Measurements from ENCODE around the gene PCDHB10. TPM values are rescaled to one million over a fixed set of nuclear protein-coding genes. Genes with fewer than 3 reads are reported as not detected.

The PCDHB10 gene
- polyA plus RNA-seq, 1 donor (not counting 4 experiments of a cell fraction or from before 2014, with no cell fraction given), result 0.07 TPM

DNA sequence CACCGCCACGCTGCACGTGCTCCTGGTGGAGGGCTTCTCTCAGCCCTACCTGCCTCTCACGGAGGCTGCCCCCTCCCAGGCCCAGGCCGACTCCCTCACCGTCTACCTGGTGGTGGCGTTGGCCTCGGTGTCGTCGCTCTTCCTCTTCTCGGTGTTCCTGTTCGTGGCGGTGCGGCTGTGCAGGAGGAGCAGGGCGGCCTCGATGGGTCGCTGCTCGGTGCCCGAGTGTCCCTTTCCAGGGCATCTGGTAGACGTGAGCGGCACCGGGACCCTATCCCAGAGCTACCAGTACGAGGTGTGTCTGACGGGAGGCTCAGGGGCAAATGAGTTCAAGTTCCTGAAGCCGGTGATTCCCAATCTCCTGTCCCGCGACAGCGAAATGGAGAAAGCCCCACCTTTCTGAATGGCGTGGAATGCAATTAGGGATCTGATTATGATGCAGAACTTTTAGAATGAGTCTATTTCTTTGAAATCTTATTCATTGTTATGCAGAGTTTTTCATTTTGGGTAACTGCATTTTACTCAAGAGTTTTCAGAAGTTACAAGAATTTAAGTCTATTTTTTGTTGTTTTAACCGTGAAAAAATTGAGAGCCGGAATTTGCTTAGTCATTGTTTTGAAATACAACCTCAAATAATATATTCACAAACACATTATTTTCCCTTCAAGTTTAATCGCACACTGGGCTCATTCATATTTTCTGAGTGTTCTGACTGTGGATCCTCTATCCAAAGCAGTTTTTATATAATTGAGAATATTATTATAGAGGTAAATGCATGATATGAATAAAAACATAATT lies 44.6 kb downstream of the PCDHB10 start:
- dilution Hi-C loops (cut with MboI; ENCODE audit: extremely low pct_ligation_motif_present, low sequenced_read_pairs), result no loop called here

GRCh38 chr5:141241496-141241895 lies 49.3 kb downstream of the PCDHB10 start:
- FAIRE-seq (no peak), DNase-seq (ENCODE audit: low read depth, low spot score) (no peak)
- no peaks in the 10 kb centered on the region for H3K27me3 ChIP-seq (ENCODE audit: control insufficient read depth, extremely low read depth, insufficient read depth, low read length)
- H3K4me1 ChIP-seq (ENCODE audit: control insufficient read depth, extremely low read depth, insufficient read depth, low read length), result no peaks in the 10 kb centered on the region
- no peaks in the 10 kb centered on the region for H3K36me3 ChIP-seq (ENCODE audit: control insufficient read depth in 2 of 2, extremely low read depth in 1 of 2, insufficient read depth in 2 of 2, low read length in 2 of 2)
- H2AFZ ChIP-seq (ENCODE audit: control insufficient read depth, low read length), result no peak overlapping the region
- no peaks in the 10 kb centered on the region for H4K20me1 ChIP-seq (ENCODE audit: control insufficient read depth, extremely low read depth, insufficient read depth, low read length)
- H3K9me3 ChIP-seq (ENCODE audit: control insufficient read depth, low read depth, low read length), result peaks cover 7% of the 10 kb centered on the region
- no peaks in the 10 kb centered on the region for H3K79me2 ChIP-seq (ENCODE audit: control insufficient read depth, insufficient read depth, low read length)
- no peaks in the 10 kb centered on the region for H3K9me1 ChIP-seq (ENCODE audit: control insufficient read depth, extremely low read depth, insufficient read depth, low read length)
- dilution Hi-C loops (cut with MboI; ENCODE audit: extremely low pct_ligation_motif_present, low sequenced_read_pairs), result no loop called here
- no peak overlapping the region for H3K9ac ChIP-seq (ENCODE audit: control insufficient read depth, extremely low read depth, insufficient read depth, low read length)
- TF ChIP-seq CTCF (optimal IDR thresholded peaks at IDR 0.05 in 1 of 3, IDR thresholded peaks at IDR 0.05 in 1 of 3, conservative IDR thresholded peaks at IDR 0.05 in 1 of 3; ENCODE audit: extremely low read depth in 1 of 3, insufficient read depth in 2 of 3, low read length in 3 of 3) (no peak), EZH2 (IDR thresholded peaks at IDR 0.05; ENCODE audit: low read length) (no peak)
- no peak overlapping the region for H3K4me3 ChIP-seq (ENCODE audit: control insufficient read depth in 2 of 3, extremely low read depth in 1 of 3, insufficient read depth in 2 of 3, low read depth in 1 of 3, low read length in 3 of 3)
- H3K4me2 ChIP-seq (ENCODE audit: control insufficient read depth, extremely low read depth, insufficient read depth, low read depth, low read length), result no peak overlapping the region
- no peak overlapping the region for H3K27ac ChIP-seq (ENCODE audit: control insufficient read depth, insufficient read depth, low read length)

More for the DNA sequence above, 44.6 kb downstream of the PCDHB10 start:
- Histone ChIP-seq H3K9me1 (ENCODE audit: control insufficient read depth, extremely low read depth, insufficient read depth, low read length) (no peaks in the 10 kb centered on the region), H3K36me3 (ENCODE audit: control insufficient read depth in 2 of 2, extremely low read depth in 1 of 2, insufficient read depth in 2 of 2, low read length in 2 of 2) (no peaks in the 10 kb centered on the region), H4K20me1 (ENCODE audit: control insufficient read depth, extremely low read depth, insufficient read depth, low read length) (no peaks in the 10 kb centered on the region), H3K4me2 (ENCODE audit: control insufficient read depth, extremely low read depth, insufficient read depth, low read depth, low read length) (no peak overlapping the region), H3K27me3 (ENCODE audit: control insufficient read depth, extremely low read depth, insufficient read depth, low read length) (no peaks in the 10 kb centered on the region), H3K9me3 (ENCODE audit: control insufficient read depth, low read depth, low read length) (peaks cover 7% of the 10 kb centered on the region), H2AFZ (ENCODE audit: control insufficient read depth, low read length) (no peak overlapping the region), H3K9ac (ENCODE audit: control insufficient read depth, extremely low read depth, insufficient read depth, low read length) (no peak overlapping the region), H3K79me2 (ENCODE audit: control insufficient read depth, insufficient read depth, low read length) (no peaks in the 10 kb centered on the region), H3K4me3 (ENCODE audit: control insufficient read depth in 2 of 3, extremely low read depth in 1 of 3, insufficient read depth in 2 of 3, low read depth in 1 of 3, low read length in 3 of 3) (no peak overlapping the region), H3K4me1 (ENCODE audit: control insufficient read depth, extremely low read depth, insufficient read depth, low read length) (no peaks in the 10 kb centered on the region), H3K27ac (ENCODE audit: control insufficient read depth, insufficient read depth, low read length) (no peak overlapping the region)
- FAIRE-seq, result no peak
- no peak for TF ChIP-seq EZH2 (IDR thresholded peaks at IDR 0.05; ENCODE audit: low read length)
- no peak for TF ChIP-seq CTCF (optimal IDR thresholded peaks at IDR 0.05 in 1 of 3, IDR thresholded peaks at IDR 0.05 in 1 of 3, conservative IDR thresholded peaks at IDR 0.05 in 1 of 3; ENCODE audit: extremely low read depth in 1 of 3, insufficient read depth in 2 of 3, low read length in 3 of 3)
- DNase-seq (ENCODE audit: low read depth, low spot score), result no peak

Other genes with a start within 250 kb of the PCDHB10 start
- gene PCDHAC2, start 225.9 kb upstream of the PCDHB10 start, polyA plus RNA-seq, result 1.2 to 2.1 TPM (median 1.9 TPM) in 3 replicates
- gene PCDHB1, start 141.0 kb upstream of the PCDHB10 start, polyA plus RNA-seq, result not detected in 3 replicates
- gene PCDHB2, start 97.7 kb upstream of the PCDHB10 start, polyA plus RNA-seq, result 0.26 to 1.1 TPM (median 0.46 TPM) in 3 replicates
- gene PCDHB3, start 91.9 kb upstream of the PCDHB10 start, polyA plus RNA-seq, result 0.03 to 0.08 TPM (median 0.05 TPM) in 3 replicates
- gene PCDHB4, start 70.5 kb upstream of the PCDHB10 start, polyA plus RNA-seq, result 0.04 to 0.05 TPM in 2 of 3 replicates, not detected in the other
- 0.07 to 0.10 TPM (median 0.09 TPM) in 3 replicates for gene PCDHB5, start 57.1 kb upstream of the PCDHB10 start, polyA plus RNA-seq
- 0.03 to 0.08 TPM (median 0.05 TPM) in 3 replicates for gene PCDHB6, start 42.3 kb upstream of the PCDHB10 start, polyA plus RNA-seq
- gene PCDHB7, start 19.7 kb upstream of the PCDHB10 start, polyA plus RNA-seq, result not detected in 3 replicates
- gene PCDHB8, start 14.6 kb upstream of the PCDHB10 start, polyA plus RNA-seq, result not detected in 3 replicates
- 0.02 to 0.09 TPM (median 0.07 TPM) in 3 replicates for gene PCDHB16, start 10.0 kb upstream of the PCDHB10 start, polyA plus RNA-seq
- 0.01 TPM in 1 of 3 replicates, not detected in the others for gene PCDHB9, start 5.2 kb upstream of the PCDHB10 start, polyA plus RNA-seq
- not detected in 3 replicates for gene PCDHB11, start 7.3 kb downstream of the PCDHB10 start, polyA plus RNA-seq
- 0.03 TPM in 1 of 3 replicates, not detected in the others for gene PCDHB12, start 16.4 kb downstream of the PCDHB10 start, polyA plus RNA-seq
- gene PCDHB13, start 21.6 kb downstream of the PCDHB10 start, polyA plus RNA-seq, result 0.07 to 0.13 TPM (median 0.09 TPM) in 3 replicates
- 0.13 to 0.41 TPM (median 0.20 TPM) in 3 replicates for gene PCDHB14, start 31.0 kb downstream of the PCDHB10 start, polyA plus RNA-seq
- gene PCDHB15, start 53.0 kb downstream of the PCDHB10 start, polyA plus RNA-seq, result 0.03 to 0.31 TPM (median 0.09 TPM) in 3 replicates
- gene SLC25A2, start 111.7 kb downstream of the PCDHB10 start, polyA plus RNA-seq, result not detected in 3 replicates
- 37.5 to 58.9 TPM (median 47.5 TPM) in 3 replicates for gene TAF7, start 128.4 kb downstream of the PCDHB10 start, polyA plus RNA-seq
- 0.08 to 0.17 TPM (median 0.09 TPM) in 3 replicates for gene PCDHGA1, start 138.2 kb downstream of the PCDHB10 start, polyA plus RNA-seq
- 0.14 to 0.37 TPM (median 0.35 TPM) in 3 replicates for gene PCDHGA2, start 146.4 kb downstream of the PCDHB10 start, polyA plus RNA-seq
- 0.03 to 0.05 TPM in 2 of 3 replicates, not detected in the other for gene PCDHGA3, start 151.5 kb downstream of the PCDHB10 start, polyA plus RNA-seq
- 0.08 to 0.15 TPM (median 0.09 TPM) in 3 replicates for gene PCDHGB1, start 157.7 kb downstream of the PCDHB10 start, polyA plus RNA-seq
- gene PCDHGA4, start 162.7 kb downstream of the PCDHB10 start, polyA plus RNA-seq, result 0.05 to 0.15 TPM (median 0.14 TPM) in 3 replicates
- 0.12 to 0.15 TPM (median 0.12 TPM) in 3 replicates for gene PCDHGB2, start 167.6 kb downstream of the PCDHB10 start, polyA plus RNA-seq
- gene PCDHGA5, start 171.8 kb downstream of the PCDHB10 start, polyA plus RNA-seq, result 0.01 to 0.07 TPM (median 0.06 TPM) in 3 replicates
- 0.17 to 0.28 TPM (median 0.18 TPM) in 3 replicates for gene PCDHGB3, start 177.9 kb downstream of the PCDHB10 start, polyA plus RNA-seq
- 0.16 to 0.36 TPM (median 0.28 TPM) in 3 replicates for gene PCDHGA6, start 181.5 kb downstream of the PCDHB10 start, polyA plus RNA-seq
- gene PCDHGA7, start 190.4 kb downstream of the PCDHB10 start, polyA plus RNA-seq, result 0.13 to 0.24 TPM (median 0.14 TPM) in 3 replicates
- gene PCDHGB4, start 195.3 kb downstream of the PCDHB10 start, polyA plus RNA-seq, result 1.6 to 2.7 TPM (median 2.4 TPM) in 3 replicates
- gene PCDHGA8, start 200.3 kb downstream of the PCDHB10 start, polyA plus RNA-seq, result 0.08 to 0.09 TPM (median 0.09 TPM) in 3 replicates
- gene PCDHGB5, start 205.6 kb downstream of the PCDHB10 start, polyA plus RNA-seq, result 1.8 to 4.3 TPM (median 1.9 TPM) in 3 replicates
- 0.24 to 0.35 TPM (median 0.28 TPM) in 3 replicates for gene PCDHGA9, start 210.4 kb downstream of the PCDHB10 start, polyA plus RNA-seq
- 0.19 to 0.30 TPM (median 0.23 TPM) in 3 replicates for gene PCDHGB6, start 215.7 kb downstream of the PCDHB10 start, polyA plus RNA-seq
- 1.3 to 1.8 TPM (median 1.6 TPM) in 3 replicates for gene PCDHGA10, start 220.6 kb downstream of the PCDHB10 start, polyA plus RNA-seq
- gene PCDHGB7, start 225.3 kb downstream of the PCDHB10 start, polyA plus RNA-seq, result 0.66 to 1.1 TPM (median 0.69 TPM) in 3 replicates
- gene PCDHGA11, start 228.7 kb downstream of the PCDHB10 start, polyA plus RNA-seq, result 1.4 to 2.5 TPM (median 1.4 TPM) in 3 replicates
- gene PCDHGA12, start 238.2 kb downstream of the PCDHB10 start, polyA plus RNA-seq, result 0.69 to 1.9 TPM (median 1.0 TPM) in 3 replicates